OCI-LY1 (cell line): ENCODE data around the gene ROR2.

Source experiments
- CTCF ChIP-seq: fragments of 200-600 bp; sonication (generic), shearing (Covaris generic); IDR thresholded peaks from 2 replicates; pipeline ENCODE4 v1.5.1; 2017; ENCODE audit warnings: mild to moderate bottlenecking, antibody characterized with exemption, low read length, moderate library complexity, mixed read lengths
- EZH2 ChIP-seq: fragments of 200-600 bp; sonication (generic), shearing (Covaris generic); IDR thresholded peaks from 2 replicates; pipeline ENCODE4 v1.8.0; 2017; ENCODE audit warnings: borderline replicate concordance, mixed run types, mild to moderate bottlenecking, antibody characterized with exemption, low read length, moderate library complexity, mixed read lengths

- no peak for TF ChIP-seq CTCF
- TF ChIP-seq EZH2, result no peak
Observed at GRCh38 chr9:91583966-91584365, 366.1 kb downstream of the ROR2 start.
